WTC11 (cell line): ENCODE measurements around the gene RASSF4. TPM values are rescaled to one million over a fixed set of nuclear protein-coding genes. Genes with fewer than 3 reads are reported as not detected.
A peak's percentile ranks its signal among the peaks of the same experiment; 100 is the strongest.

ENCODE experiments used
- ATAC-seq: fragments of 200-7000 bp; cut with Tn5 transposase; 2 replicates; pipeline ENCODE4 v1.10.0; 2021; ENCODE audit warnings: mild to moderate bottlenecking, moderate library complexity
- CTCF ChIA-PET: fragments of 300-600 bp; sonication (Branson Sonifier 250); formaldehyde crosslinking; loops from one replicate; lab custom pipeline; 2021; ENCODE audit warnings: antibody characterized with exemption; lab: Charles Lee
- POLR2A ChIA-PET: fragments of 350-600 bp; sonication (Branson Sonifier 250); formaldehyde crosslinking; loops from one replicate; lab custom pipeline; 2021; ENCODE audit warnings: antibody characterized with exemption; lab: Charles Lee
- DNase-seq: peaks from one replicate; pipeline ENCODE4 v3.0.0; 2021; ENCODE audit warnings: low spot score
- H3K27ac Mint-ChIP-seq: 2 replicates; pipeline ENCODE4 v1.8.0; 2021; ENCODE audit warnings: mixed read lengths
- H3K27me3 Mint-ChIP-seq: 2 replicates; pipeline ENCODE4 v1.8.0; 2021; ENCODE audit warnings: low read depth, mild to moderate bottlenecking, moderate library complexity, mixed read lengths
- H3K36me3 Mint-ChIP-seq: 2 replicates; pipeline ENCODE4 v1.8.0; 2021; ENCODE audit warnings: mixed read lengths
- H3K4me1 Mint-ChIP-seq: 2 replicates; pipeline ENCODE4 v1.8.0; 2022; ENCODE audit warnings: mixed read lengths
- H3K4me3 Mint-ChIP-seq: 2 replicates; pipeline ENCODE4 v1.8.0; 2021; ENCODE audit warnings: mild to moderate bottlenecking, moderate library complexity, mixed read lengths
- H3K9me3 Mint-ChIP-seq: 2 replicates; pipeline ENCODE4 v1.8.0; 2021; ENCODE audit warnings: mixed read lengths
- CBFB ChIP-seq: sonication (generic); formaldehyde crosslinking; IDR thresholded peaks from 2 replicates; pipeline ENCODE4 v1.8.1; 2022; ENCODE audit warnings: mild to moderate bottlenecking, low read depth, missing genetic modification reagents
- CREB1 ChIP-seq: sonication (generic); formaldehyde crosslinking; IDR thresholded peaks from 2 replicates; pipeline ENCODE4 v1.8.0; 2023; ENCODE audit warnings: mild to moderate bottlenecking, missing genetic modification reagents
- FOXJ3 ChIP-seq: sonication (generic); formaldehyde crosslinking; IDR thresholded peaks from 2 replicates; pipeline ENCODE4 v1.9.0; 2021; ENCODE audit warnings: missing genetic modification reagents, mild to moderate bottlenecking, borderline replicate concordance
- FOXP1 ChIP-seq: sonication (generic); formaldehyde crosslinking; IDR thresholded peaks from 2 replicates; pipeline ENCODE4 v1.8.0; 2022; ENCODE audit warnings: missing genetic modification reagents, mild to moderate bottlenecking, moderate library complexity, borderline replicate concordance
- GABPB1 ChIP-seq: sonication (generic); formaldehyde crosslinking; IDR thresholded peaks from 2 replicates; pipeline ENCODE4 v1.8.1; 2023; ENCODE audit warnings: mild to moderate bottlenecking, missing genetic modification reagents
- KAT7 ChIP-seq: sonication (generic); formaldehyde crosslinking; IDR thresholded peaks from 2 replicates; pipeline ENCODE4 v1.8.1; 2023; ENCODE audit warnings: missing genetic modification reagents, mild to moderate bottlenecking, borderline replicate concordance
- NFYB ChIP-seq: sonication (generic); formaldehyde crosslinking; conservative IDR thresholded peaks from 2 replicates; pipeline ENCODE4 v1.8.0; 2022; ENCODE audit warnings: low read depth, missing genetic modification reagents
- RORB ChIP-seq: fragments of 250-450 bp; sonication (Bioruptor Pico); IDR thresholded peaks from 2 replicates; pipeline ENCODE4 v1.9.0; 2021; ENCODE audit warnings: mild to moderate bottlenecking
- SMAD3 ChIP-seq: sonication (generic); formaldehyde crosslinking; IDR thresholded peaks from 2 replicates; pipeline ENCODE4 v1.8.0; 2022; ENCODE audit warnings: missing genetic modification reagents, mild to moderate bottlenecking, borderline replicate concordance
- SOX15 ChIP-seq: fragments of 250-450 bp; sonication (Bioruptor Pico); IDR thresholded peaks from 2 replicates; pipeline ENCODE4 v1.9.0; 2021; ENCODE audit warnings: mild to moderate bottlenecking
- total RNA-seq: library from RNA; stranded (reverse); gene quantifications from 3 replicates; pipeline ENCODE4 v1.2.3, GENCODE V29; 2021
- TF ChIP-seq, protein P1 (sequence below): sonication (generic); formaldehyde crosslinking; IDR thresholded peaks from 2 replicates; pipeline ENCODE4 v1.8.0; 2023; ENCODE audit warnings: missing genetic modification reagents, mild to moderate bottlenecking, borderline replicate concordance
- TF ChIP-seq, protein P2 (sequence below): fragments of 200-600 bp; IDR thresholded peaks from 2 replicates; pipeline ENCODE4 v1.8.0; 2022; ENCODE audit warnings: antibody characterized with exemption
- TF ChIP-seq, protein P3 (sequence below): sonication (generic); formaldehyde crosslinking; IDR thresholded peaks from 2 replicates; pipeline ENCODE4 v1.8.0; 2022; ENCODE audit warnings: mild to moderate bottlenecking, missing genetic modification reagents
- TF ChIP-seq, protein P4 (sequence below): sonication (generic); formaldehyde crosslinking; conservative IDR thresholded peaks from 2 replicates; pipeline ENCODE4 v1.8.1; 2022; ENCODE audit warnings: mild to moderate bottlenecking, missing genetic modification reagents
- TF ChIP-seq, protein P5 (sequence below): fragments of 250-450 bp; sonication (Bioruptor Pico); IDR thresholded peaks from 2 replicates; pipeline ENCODE4 v2.1.2; 2022; ENCODE audit warnings: mild to moderate bottlenecking, moderate library complexity
- TF ChIP-seq, protein P6 (sequence below): sonication (generic); formaldehyde crosslinking; IDR thresholded peaks from 2 replicates; pipeline ENCODE4 v1.8.1; 2023; ENCODE audit warnings: mild to moderate bottlenecking, missing genetic modification reagents
- TF ChIP-seq, protein P7 (sequence below): sonication (generic); formaldehyde crosslinking; IDR thresholded peaks from 2 replicates; pipeline ENCODE4 v1.8.1; 2022; ENCODE audit warnings: low read depth, missing genetic modification reagents, borderline replicate concordance

RASSF4 gene
- total RNA-seq, 1 experiment from 2014 or later: 15.7 TPM

DNA sequence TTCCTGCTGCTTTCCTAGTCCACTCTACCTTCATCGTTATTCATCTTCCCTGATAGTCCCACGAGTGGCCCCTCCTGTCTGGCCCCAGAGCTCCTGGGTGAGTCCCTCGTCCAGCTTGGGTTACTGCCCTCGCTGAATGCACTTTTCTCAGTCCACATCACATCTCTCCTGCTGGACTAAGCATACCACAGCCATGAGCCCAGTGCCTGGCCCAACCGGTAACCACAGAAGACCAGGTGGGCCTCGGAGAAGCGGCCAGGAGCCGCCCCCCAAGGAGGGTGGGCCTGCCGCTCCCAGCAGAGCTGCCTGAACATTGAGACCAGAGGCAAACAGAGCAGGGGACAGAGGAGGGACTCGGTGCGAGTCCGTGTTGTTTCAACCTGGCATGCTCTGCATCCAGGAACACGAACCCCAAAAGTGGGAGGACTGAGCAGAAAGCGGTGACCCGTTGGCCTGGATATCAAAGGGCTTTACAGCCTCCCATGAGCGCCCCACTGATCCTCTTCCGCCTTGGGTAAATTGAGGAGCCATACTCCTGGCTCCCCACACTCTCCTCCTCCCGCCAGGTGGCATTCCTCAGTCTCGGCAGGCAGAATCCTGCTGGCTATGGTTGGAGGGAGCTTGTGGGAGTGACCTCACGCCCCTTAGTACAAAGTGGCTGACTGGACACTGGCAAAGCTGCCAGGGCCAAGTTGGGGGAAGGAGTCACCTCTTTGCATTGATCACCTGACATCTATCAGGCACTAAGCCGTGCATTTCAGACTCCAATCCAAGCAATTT lies 35.2 kb upstream of the RASSF4 start:
- DNase-seq: no peak
- no peaks in the 10 kb centered on the region for H3K36me3 Mint-ChIP-seq
- no peak overlapping the region for H3K27ac Mint-ChIP-seq
- TF ChIP-seq, protein P1, sequence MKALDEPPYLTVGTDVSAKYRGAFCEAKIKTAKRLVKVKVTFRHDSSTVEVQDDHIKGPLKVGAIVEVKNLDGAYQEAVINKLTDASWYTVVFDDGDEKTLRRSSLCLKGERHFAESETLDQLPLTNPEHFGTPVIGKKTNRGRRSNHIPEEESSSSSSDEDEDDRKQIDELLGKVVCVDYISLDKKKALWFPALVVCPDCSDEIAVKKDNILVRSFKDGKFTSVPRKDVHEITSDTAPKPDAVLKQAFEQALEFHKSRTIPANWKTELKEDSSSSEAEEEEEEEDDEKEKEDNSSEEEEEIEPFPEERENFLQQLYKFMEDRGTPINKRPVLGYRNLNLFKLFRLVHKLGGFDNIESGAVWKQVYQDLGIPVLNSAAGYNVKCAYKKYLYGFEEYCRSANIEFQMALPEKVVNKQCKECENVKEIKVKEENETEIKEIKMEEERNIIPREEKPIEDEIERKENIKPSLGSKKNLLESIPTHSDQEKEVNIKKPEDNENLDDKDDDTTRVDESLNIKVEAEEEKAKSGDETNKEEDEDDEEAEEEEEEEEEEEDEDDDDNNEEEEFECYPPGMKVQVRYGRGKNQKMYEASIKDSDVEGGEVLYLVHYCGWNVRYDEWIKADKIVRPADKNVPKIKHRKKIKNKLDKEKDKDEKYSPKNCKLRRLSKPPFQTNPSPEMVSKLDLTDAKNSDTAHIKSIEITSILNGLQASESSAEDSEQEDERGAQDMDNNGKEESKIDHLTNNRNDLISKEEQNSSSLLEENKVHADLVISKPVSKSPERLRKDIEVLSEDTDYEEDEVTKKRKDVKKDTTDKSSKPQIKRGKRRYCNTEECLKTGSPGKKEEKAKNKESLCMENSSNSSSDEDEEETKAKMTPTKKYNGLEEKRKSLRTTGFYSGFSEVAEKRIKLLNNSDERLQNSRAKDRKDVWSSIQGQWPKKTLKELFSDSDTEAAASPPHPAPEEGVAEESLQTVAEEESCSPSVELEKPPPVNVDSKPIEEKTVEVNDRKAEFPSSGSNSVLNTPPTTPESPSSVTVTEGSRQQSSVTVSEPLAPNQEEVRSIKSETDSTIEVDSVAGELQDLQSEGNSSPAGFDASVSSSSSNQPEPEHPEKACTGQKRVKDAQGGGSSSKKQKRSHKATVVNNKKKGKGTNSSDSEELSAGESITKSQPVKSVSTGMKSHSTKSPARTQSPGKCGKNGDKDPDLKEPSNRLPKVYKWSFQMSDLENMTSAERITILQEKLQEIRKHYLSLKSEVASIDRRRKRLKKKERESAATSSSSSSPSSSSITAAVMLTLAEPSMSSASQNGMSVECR (CRISPR knock-in tag): no peak
- TF ChIP-seq, protein P2, sequence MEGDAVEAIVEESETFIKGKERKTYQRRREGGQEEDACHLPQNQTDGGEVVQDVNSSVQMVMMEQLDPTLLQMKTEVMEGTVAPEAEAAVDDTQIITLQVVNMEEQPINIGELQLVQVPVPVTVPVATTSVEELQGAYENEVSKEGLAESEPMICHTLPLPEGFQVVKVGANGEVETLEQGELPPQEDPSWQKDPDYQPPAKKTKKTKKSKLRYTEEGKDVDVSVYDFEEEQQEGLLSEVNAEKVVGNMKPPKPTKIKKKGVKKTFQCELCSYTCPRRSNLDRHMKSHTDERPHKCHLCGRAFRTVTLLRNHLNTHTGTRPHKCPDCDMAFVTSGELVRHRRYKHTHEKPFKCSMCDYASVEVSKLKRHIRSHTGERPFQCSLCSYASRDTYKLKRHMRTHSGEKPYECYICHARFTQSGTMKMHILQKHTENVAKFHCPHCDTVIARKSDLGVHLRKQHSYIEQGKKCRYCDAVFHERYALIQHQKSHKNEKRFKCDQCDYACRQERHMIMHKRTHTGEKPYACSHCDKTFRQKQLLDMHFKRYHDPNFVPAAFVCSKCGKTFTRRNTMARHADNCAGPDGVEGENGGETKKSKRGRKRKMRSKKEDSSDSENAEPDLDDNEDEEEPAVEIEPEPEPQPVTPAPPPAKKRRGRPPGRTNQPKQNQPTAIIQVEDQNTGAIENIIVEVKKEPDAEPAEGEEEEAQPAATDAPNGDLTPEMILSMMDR: no peak
- TF ChIP-seq CREB1 (CRISPR knock-in tag) (no peak), KAT7 (no peak), SMAD3 (CRISPR knock-in tag) (no peak), FOXP1 (CRISPR knock-in tag) (no peak), FOXJ3 (CRISPR knock-in tag) (no peak), GABPB1 (CRISPR knock-in tag) (no peak), CBFB (CRISPR knock-in tag) (no peak), RORB (CRISPR knock-in tag) (no peak), NFYB (CRISPR knock-in tag) (no peak), SOX15 (no peak)
- TF ChIP-seq, protein P3, sequence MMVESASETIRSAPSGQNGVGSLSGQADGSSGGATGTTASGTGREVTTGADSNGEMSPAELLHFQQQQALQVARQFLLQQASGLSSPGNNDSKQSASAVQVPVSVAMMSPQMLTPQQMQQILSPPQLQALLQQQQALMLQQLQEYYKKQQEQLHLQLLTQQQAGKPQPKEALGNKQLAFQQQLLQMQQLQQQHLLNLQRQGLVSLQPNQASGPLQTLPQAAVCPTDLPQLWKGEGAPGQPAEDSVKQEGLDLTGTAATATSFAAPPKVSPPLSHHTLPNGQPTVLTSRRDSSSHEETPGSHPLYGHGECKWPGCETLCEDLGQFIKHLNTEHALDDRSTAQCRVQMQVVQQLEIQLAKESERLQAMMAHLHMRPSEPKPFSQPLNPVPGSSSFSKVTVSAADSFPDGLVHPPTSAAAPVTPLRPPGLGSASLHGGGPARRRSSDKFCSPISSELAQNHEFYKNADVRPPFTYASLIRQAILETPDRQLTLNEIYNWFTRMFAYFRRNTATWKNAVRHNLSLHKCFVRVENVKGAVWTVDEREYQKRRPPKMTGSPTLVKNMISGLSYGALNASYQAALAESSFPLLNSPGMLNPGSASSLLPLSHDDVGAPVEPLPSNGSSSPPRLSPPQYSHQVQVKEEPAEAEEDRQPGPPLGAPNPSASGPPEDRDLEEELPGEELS (CRISPR knock-in tag): no peak
- TF ChIP-seq, protein P4, sequence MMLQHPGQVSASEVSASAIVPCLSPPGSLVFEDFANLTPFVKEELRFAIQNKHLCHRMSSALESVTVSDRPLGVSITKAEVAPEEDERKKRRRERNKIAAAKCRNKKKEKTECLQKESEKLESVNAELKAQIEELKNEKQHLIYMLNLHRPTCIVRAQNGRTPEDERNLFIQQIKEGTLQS: no peak
- TF ChIP-seq, protein P5, sequence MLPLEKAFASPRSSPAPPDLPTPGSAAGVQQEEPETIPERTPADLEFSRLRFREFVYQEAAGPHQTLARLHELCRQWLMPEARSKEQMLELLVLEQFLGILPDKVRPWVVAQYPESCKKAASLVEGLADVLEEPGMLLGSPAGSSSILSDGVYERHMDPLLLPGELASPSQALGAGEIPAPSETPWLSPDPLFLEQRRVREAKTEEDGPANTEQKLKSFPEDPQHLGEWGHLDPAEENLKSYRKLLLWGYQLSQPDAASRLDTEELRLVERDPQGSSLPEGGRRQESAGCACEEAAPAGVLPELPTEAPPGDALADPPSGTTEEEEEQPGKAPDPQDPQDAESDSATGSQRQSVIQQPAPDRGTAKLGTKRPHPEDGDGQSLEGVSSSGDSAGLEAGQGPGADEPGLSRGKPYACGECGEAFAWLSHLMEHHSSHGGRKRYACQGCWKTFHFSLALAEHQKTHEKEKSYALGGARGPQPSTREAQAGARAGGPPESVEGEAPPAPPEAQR (CRISPR knock-in tag): no peak
- TF ChIP-seq, protein P6, sequence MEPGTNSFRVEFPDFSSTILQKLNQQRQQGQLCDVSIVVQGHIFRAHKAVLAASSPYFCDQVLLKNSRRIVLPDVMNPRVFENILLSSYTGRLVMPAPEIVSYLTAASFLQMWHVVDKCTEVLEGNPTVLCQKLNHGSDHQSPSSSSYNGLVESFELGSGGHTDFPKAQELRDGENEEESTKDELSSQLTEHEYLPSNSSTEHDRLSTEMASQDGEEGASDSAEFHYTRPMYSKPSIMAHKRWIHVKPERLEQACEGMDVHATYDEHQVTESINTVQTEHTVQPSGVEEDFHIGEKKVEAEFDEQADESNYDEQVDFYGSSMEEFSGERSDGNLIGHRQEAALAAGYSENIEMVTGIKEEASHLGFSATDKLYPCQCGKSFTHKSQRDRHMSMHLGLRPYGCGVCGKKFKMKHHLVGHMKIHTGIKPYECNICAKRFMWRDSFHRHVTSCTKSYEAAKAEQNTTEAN (CRISPR knock-in tag): no peak
- TF ChIP-seq, protein P7, sequence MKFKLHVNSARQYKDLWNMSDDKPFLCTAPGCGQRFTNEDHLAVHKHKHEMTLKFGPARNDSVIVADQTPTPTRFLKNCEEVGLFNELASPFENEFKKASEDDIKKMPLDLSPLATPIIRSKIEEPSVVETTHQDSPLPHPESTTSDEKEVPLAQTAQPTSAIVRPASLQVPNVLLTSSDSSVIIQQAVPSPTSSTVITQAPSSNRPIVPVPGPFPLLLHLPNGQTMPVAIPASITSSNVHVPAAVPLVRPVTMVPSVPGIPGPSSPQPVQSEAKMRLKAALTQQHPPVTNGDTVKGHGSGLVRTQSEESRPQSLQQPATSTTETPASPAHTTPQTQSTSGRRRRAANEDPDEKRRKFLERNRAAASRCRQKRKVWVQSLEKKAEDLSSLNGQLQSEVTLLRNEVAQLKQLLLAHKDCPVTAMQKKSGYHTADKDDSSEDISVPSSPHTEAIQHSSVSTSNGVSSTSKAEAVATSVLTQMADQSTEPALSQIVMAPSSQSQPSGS (CRISPR knock-in tag): no peak
- ChIA-PET CTCF (interaction anchor here (0.6 to 2.5 kb wide), 20 partner anchors 15 to 538 kb away, joined by 3 to 54 read pairs (median 6); partner anchors contain the start of gene TMEM72), POLR2A (no interaction called here)
- H3K4me1 Mint-ChIP-seq: no peaks in the 10 kb centered on the region
- no peak overlapping the region for H3K4me3 Mint-ChIP-seq
- ATAC-seq: peak; percentile 15; the same call in 1 of the 2 replicates
- peaks cover 3% of the 10 kb centered on the region for H3K27me3 Mint-ChIP-seq
- no peaks in the 10 kb centered on the region; the same call in 1 of the 2 replicates for H3K9me3 Mint-ChIP-seq
